Ectodermal cell (in vitro differentiated cells): ENCODE results near the gene RTCB.
"Not testable (repeated sequence)": the region's sequence is repeated elsewhere in the genome, so short reads cannot be mapped to it uniquely, and the experiment has no call there.

ENCODE experiments used
- H3K27ac ChIP-seq: 2 replicates; pipeline ENCODE4 v1.7.0; 2013; ENCODE audit warnings: mild to moderate bottlenecking, low read depth, low read length; ENCODE audit not compliant: insufficient read depth, poor library complexity, severe bottlenecking
- H3K27me3 ChIP-seq: 2 replicates; pipeline ENCODE4 v1.7.0; 2013; ENCODE audit warnings: mild to moderate bottlenecking, low read length; ENCODE audit not compliant: insufficient read depth, control insufficient read depth, poor library complexity, severe bottlenecking
- H3K36me3 ChIP-seq: one replicate; pipeline ENCODE4 v1.7.0; 2013; ENCODE audit warnings: low read length; ENCODE audit not compliant: control insufficient read depth, insufficient read depth
- H3K4me1 ChIP-seq: one replicate; pipeline ENCODE4 v1.7.0; 2013; ENCODE audit warnings: low read length; ENCODE audit not compliant: control insufficient read depth, insufficient read depth
- H3K4me3 ChIP-seq: 2 replicates; pipeline ENCODE4 v1.7.0; 2013; ENCODE audit warnings: low read depth, low read length, control low read depth; ENCODE audit not compliant: insufficient read depth
- H3K9me3 ChIP-seq: 2 replicates; pipeline ENCODE4 v1.7.0; 2013; ENCODE audit warnings: mild to moderate bottlenecking, low read length, moderate library complexity; ENCODE audit not compliant: control insufficient read depth
- WGBS, 2 experiments: methylation state at CpG; one replicate each; pipeline ENCODE4 v1.1.7; 2013; ENCODE audit warnings: missing lambda C conversion rate in 2 of 2; 5-methylcytosine and 5-hydroxymethylcytosine counted together

RTCB gene

GRCh38 chr22:32361257-32361656, 50.8 kb downstream of the RTCB start:
- WGBS, 2 experiments, result 94% methylated on average over 2 of the region's 2 CpGs

DNA sequence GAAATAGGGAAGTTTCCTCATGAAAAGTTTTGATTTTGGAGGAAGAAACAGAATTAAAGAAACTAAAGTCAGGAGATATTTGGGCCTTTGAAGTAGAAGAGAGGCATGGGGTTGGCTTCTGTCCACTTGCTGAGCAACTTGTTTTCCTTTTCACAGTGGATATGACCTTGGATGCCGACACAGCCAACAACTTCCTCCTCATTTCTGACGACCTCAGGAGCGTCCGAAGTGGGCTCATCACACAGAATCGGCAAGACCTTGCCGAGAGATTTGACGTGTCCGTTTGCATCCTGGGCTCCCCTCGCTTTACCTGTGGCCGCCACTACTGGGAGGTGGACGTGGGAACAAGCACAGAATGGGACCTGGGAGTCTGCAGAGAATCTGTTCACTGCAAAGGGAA, 52.0 kb downstream of the RTCB start:
- not testable (repeated sequence) for H3K36me3 ChIP-seq, H3K27me3 ChIP-seq, H3K4me3 ChIP-seq, H3K27ac ChIP-seq, H3K9me3 ChIP-seq, H3K4me1 ChIP-seq
- 93 to 94% methylated on average over 11 of the region's 11 CpGs for WGBS, 2 experiments

More at GRCh38 chr22:32361257-32361656, 50.8 kb downstream of the RTCB start:
- H3K9me3 ChIP-seq, result no peaks in the 10 kb centered on the region
- H3K36me3 ChIP-seq, result no peaks in the 10 kb centered on the region
- no peaks in the 10 kb centered on the region for H3K4me1 ChIP-seq
- H3K27me3 ChIP-seq, result no peaks in the 10 kb centered on the region
- no peak overlapping the region for H3K4me3 ChIP-seq
- no peak overlapping the region for H3K27ac ChIP-seq

GRCh38 chr22:32357567-32357966, 54.5 kb downstream of the RTCB start, which contains the start of gene RFPL3:
Gene RFPL3, plus strand, starts transcription at chr22:32357867. Its CDS starts 205 bp downstream, at chr22:32358072.
- H3K27me3 ChIP-seq, H3K4me3 ChIP-seq, H3K4me1 ChIP-seq, H3K27ac ChIP-seq, H3K9me3 ChIP-seq, H3K36me3 ChIP-seq: not testable (repeated sequence)
- WGBS, 2 experiments, result 80 to 81% methylated on average over 8 to 9 of the region's 9 CpGs

GRCh38 chr22:32355760-32356159, 56.3 kb downstream of the RTCB start:
- Histone ChIP-seq H3K4me1 (no peaks in the 10 kb centered on the region), H3K27me3 (no peaks in the 10 kb centered on the region), H3K36me3 (no peaks in the 10 kb centered on the region), H3K9me3 (no peaks in the 10 kb centered on the region), H3K27ac (no peak overlapping the region), H3K4me3 (no peak overlapping the region)
- WGBS, 2 experiments, result 77 to 84% methylated on average over 3 of the region's 3 CpGs

DNA sequence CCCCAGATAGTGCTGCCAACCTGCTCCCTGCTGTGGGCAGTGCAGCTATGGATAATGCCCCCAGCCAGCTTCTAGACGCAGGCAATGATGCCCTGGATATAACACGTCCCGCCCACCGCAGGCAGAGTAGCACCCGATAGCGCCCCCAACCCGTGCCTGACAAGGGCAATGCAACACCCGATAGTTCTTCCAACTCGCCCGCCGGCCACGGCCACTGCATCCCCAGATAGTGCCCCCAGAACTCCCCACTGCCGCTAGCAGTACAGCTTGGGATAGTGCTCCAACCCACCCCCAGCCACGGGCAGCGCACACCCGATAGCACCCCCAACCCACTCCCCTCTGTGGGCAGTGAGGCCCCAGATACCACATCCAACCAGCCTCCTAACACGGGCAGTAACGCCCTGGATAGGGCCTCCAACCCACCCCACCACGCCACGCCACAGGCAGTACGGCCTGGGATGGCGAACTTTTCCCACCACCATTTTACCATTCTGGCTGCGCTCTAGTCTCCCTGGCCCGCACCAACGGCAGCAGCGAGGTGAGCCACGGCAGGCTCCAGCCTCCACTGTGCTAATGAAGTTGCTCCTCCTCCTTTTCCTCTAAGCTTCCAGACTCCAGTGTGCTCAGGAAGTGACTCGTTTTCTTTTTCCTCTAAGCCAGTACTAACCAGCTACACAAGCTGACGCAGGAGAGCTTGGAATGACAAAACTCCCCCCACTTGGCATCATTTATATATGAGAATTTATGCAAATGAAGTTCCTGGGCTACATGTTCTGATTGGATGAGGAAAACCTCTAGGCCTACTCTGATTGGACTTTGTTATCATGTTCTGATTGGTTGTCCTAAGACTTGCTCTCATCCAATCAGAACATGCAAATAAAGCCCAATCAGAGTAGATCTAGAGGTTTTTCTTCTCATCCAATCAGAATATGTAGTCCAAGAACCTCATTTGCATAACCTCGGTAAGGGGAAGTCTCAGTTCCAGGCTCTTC, 57.4 kb downstream of the RTCB start:
- Histone ChIP-seq H3K9me3 (no peaks in the 10 kb centered on the region), H3K4me3 (no peak overlapping the region), H3K36me3 (no peaks in the 10 kb centered on the region), H3K4me1 (no peaks in the 10 kb centered on the region), H3K27me3 (no peaks in the 10 kb centered on the region), H3K27ac (no peak overlapping the region)
- 91 to 93% methylated on average over 30 of the region's 30 CpGs for WGBS, 2 experiments

GRCh38 chr22:32353840-32354239, 58.2 kb downstream of the RTCB start:
- no peaks in the 10 kb centered on the region for H3K4me1 ChIP-seq
- no peak overlapping the region for H3K4me3 ChIP-seq
- H3K36me3 ChIP-seq, result no peaks in the 10 kb centered on the region
- no peak overlapping the region for H3K27ac ChIP-seq
- 92 to 94% methylated on average over 19 of the region's 19 CpGs for WGBS, 2 experiments
- H3K9me3 ChIP-seq, result no peaks in the 10 kb centered on the region
- H3K27me3 ChIP-seq, result no peaks in the 10 kb centered on the region

DNA sequence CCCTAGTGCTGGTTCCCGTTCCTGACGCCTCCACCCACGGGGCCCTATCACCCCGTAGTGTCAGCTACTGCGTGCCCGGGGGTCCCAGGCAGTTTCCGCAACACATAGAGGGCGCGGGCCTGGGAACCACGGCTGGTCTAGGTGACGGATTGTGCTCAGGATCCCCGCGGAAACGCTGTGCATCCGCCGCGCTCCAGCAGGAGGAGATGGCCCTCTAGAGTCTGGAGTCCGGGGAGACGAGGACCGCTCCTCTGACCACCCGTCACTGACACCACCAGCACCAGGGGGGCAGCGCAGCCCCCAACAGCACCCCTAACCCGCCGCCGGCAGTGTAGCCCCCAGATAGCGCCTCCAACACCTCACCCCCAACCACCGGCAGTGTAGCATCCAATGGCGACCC, 58.8 kb downstream of the RTCB start:
- Histone ChIP-seq H3K27me3 (no peaks in the 10 kb centered on the region), H3K4me3 (no peak overlapping the region), H3K36me3 (no peaks in the 10 kb centered on the region), H3K27ac (no peak overlapping the region), H3K4me1 (no peaks in the 10 kb centered on the region), H3K9me3 (no peaks in the 10 kb centered on the region)
- WGBS, 2 experiments, result 94% methylated on average over 28 of the region's 28 CpGs

- Histone ChIP-seq H3K9me3 (no peaks in the 10 kb centered on the region), H3K36me3 (no peaks in the 10 kb centered on the region), H3K27ac (no peak overlapping the region), H3K4me1 (no peaks in the 10 kb centered on the region), H3K4me3 (no peak overlapping the region), H3K27me3 (no peaks in the 10 kb centered on the region)
- WGBS, 2 experiments, result 94 to 95% methylated on average over 14 of the region's 14 CpGs
Observed at GRCh38 chr22:32352681-32353080, 59.4 kb downstream of the RTCB start.

DNA sequence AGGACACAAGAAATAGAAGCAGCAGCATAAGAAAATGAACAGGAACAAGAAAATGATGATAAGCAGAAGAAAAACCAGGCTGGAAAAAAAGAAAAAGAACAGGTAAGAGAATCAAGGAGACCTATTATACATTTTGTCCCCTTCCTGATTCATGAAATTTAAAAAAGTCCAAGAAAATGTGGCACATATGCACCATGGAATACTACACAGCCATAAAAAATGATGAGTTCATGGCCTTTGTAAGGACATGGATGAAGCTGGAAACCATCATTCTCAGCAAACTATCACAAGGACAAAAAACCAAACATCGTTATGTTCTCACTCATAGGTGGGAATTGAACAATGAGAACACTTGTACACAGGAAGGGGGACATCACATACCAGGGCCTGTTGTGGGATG, 60.2 kb downstream of the RTCB start:
- H3K4me3 ChIP-seq, H3K27me3 ChIP-seq, H3K9me3 ChIP-seq, H3K4me1 ChIP-seq, H3K27ac ChIP-seq, H3K36me3 ChIP-seq: not testable (repeated sequence)
- 90% methylated on average over 1 of the region's 1 CpG; no CpG with 5 or more reads in 1 of the 2 experiments for WGBS, 2 experiments

DNA sequence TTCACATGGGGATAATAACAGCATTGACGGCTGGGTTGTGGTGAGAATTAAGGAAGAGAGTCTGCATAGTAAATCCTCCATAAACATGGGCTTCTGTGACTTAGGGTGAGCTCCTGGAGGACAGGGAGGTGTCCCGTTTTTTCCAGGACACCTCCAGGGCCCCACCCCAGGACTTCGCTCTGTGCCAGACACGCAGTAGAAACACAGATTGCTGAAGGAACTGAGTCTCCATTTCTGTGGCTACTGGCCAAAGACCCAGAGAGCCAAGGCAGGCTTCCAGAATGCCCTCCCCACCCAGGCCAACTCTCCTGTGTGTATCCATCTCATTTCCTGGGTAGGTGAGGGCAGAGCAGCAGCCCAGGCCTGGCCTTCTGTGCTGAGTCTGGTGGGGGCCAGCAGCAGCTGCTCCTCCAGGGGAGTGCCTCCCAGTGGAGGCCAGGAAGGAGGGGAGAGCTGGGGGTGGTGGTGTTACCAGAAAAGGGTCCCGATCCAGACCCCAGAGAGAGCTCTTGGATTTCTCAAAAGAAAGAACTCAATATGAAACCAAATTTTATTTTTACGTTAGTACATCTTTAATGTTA, 63.9 kb downstream of the RTCB start:
- H3K4me1 ChIP-seq, result no peaks in the 10 kb centered on the region
- WGBS, 2 experiments, result 71 to 72% methylated on average over 4 to 5 of the region's 6 CpGs
- no peaks in the 10 kb centered on the region for H3K9me3 ChIP-seq
- H3K4me3 ChIP-seq, result no peak overlapping the region
- no peaks in the 10 kb centered on the region for H3K36me3 ChIP-seq
- no peak overlapping the region for H3K27ac ChIP-seq
- H3K27me3 ChIP-seq, result no peaks in the 10 kb centered on the region
